Naive thymus-derived CD4-positive, alpha-beta T cell (primary cell): ENCODE results near the gene PSMA4. TPM values are rescaled to one million over a fixed set of nuclear protein-coding genes. Genes with fewer than 3 reads are reported as not detected.

Experiments used
- ATAC-seq: fragments of 150-1000 bp; cut with Tn5 transposase; 2 replicates; pipeline ENCODE4 v1.10.0; 2021; ENCODE audit warnings: mild to moderate bottlenecking, moderate library complexity
- CTCF ChIA-PET: fragments of 350-600 bp; sonication (Branson Sonifier 250); formaldehyde crosslinking; loops from one replicate; lab custom pipeline; 2021; ENCODE audit warnings: antibody characterized with exemption; lab: Charles Lee
- POLR2A ChIA-PET: fragments of 350-600 bp; sonication (Branson Sonifier 250); formaldehyde crosslinking; loops from one replicate; lab custom pipeline; 2021; ENCODE audit warnings: antibody characterized with exemption, inconsistent platforms; lab: Charles Lee
- DNase-seq, 9 donors: peaks; one replicate each; pipeline versions ENCODE4 v3.0.0 to v3.0.0-alpha.2; 2020 to 2022; ENCODE audit warnings: mixed read lengths in 1 of 9
- H3K27ac ChIP-seq: one replicate; pipeline ENCODE4 v1.7.0; 2013; ENCODE audit warnings: mild to moderate bottlenecking, low read depth, low read length, moderate library complexity
- H3K27me3 ChIP-seq, 2 donors: one replicate each; pipeline ENCODE4 v1.7.0; 2013; ENCODE audit warnings: low read length in 2 of 2, mild to moderate bottlenecking in 2 of 2, moderate library complexity in 2 of 2; ENCODE audit not compliant: control insufficient read depth in 2 of 2, insufficient read depth in 2 of 2
- H3K36me3 ChIP-seq, 3 experiments: 1 replicate in 2 of 3; 2 replicates in 1 of 3; pipeline ENCODE4 v1.7.0; 2013; ENCODE audit warnings: low read length in 3 of 3, mild to moderate bottlenecking in 3 of 3, moderate library complexity in 1 of 3; ENCODE audit not compliant: insufficient read depth in 3 of 3, control insufficient read depth in 2 of 3
- H3K4me1 ChIP-seq, 2 donors: one replicate each; pipeline ENCODE4 v1.7.0; 2013; ENCODE audit warnings: low read length in 2 of 2, mild to moderate bottlenecking in 2 of 2, moderate library complexity in 1 of 2; ENCODE audit not compliant: control insufficient read depth in 2 of 2, insufficient read depth in 2 of 2
- H3K4me3 ChIP-seq: 2 replicates; pipeline ENCODE4 v1.7.0; 2013; ENCODE audit warnings: mild to moderate bottlenecking, low read length
- H3K9me3 ChIP-seq, 3 experiments: 1 replicate in 2 of 3; 2 replicates in 1 of 3; pipeline ENCODE4 v1.7.0; 2013; ENCODE audit warnings: low read length in 3 of 3; ENCODE audit not compliant: control insufficient read depth in 2 of 3
- H3K27ac Mint-ChIP-seq, 9 donors: one replicate each; pipeline ENCODE4 v1.8.0; 2020 to 2022; ENCODE audit warnings: mixed read lengths in 9 of 9, mild to moderate bottlenecking in 8 of 9, moderate library complexity in 5 of 9, inconsistent platforms in 2 of 9
- H3K27me3 Mint-ChIP-seq, 5 donors: one replicate each; pipeline ENCODE4 v1.8.0; 2021 to 2022; ENCODE audit warnings: mixed read lengths in 5 of 5, mild to moderate bottlenecking in 1 of 5
- H3K36me3 Mint-ChIP-seq, 5 donors: one replicate each; pipeline ENCODE4 v1.8.0; 2020 to 2022; ENCODE audit warnings: mixed read lengths in 5 of 5, mild to moderate bottlenecking in 3 of 5, inconsistent platforms in 1 of 5
- H3K4me1 Mint-ChIP-seq, 7 donors: one replicate each; pipeline ENCODE4 v1.8.0; 2020 to 2022; ENCODE audit warnings: mixed read lengths in 7 of 7, mild to moderate bottlenecking in 3 of 7, inconsistent platforms in 1 of 7
- H3K4me3 Mint-ChIP-seq, 10 donors: one replicate each; pipeline ENCODE4 v1.8.0; 2020 to 2022; ENCODE audit warnings: mild to moderate bottlenecking in 10 of 10, mixed read lengths in 10 of 10, moderate library complexity in 6 of 10, inconsistent platforms in 2 of 10
- H3K9me3 Mint-ChIP-seq, 11 donors: one replicate each; pipeline ENCODE4 v1.8.0; 2020 to 2022; ENCODE audit warnings: mixed read lengths in 11 of 11, mild to moderate bottlenecking in 4 of 11, inconsistent platforms in 1 of 11, moderate library complexity in 1 of 11
- intact Hi-C, 2 donors: fragments of 100-400 bp; cut with micrococcal nuclease; formaldehyde crosslinking; loops; one replicate each; pipeline ENCODE4 v1.15.1; 2023
- polyA plus RNA-seq, 2 donors: library from polyadenylated mRNA; unstranded; fragments of 300-500 nt; fragmentation: Illumina TruSeq; gene quantifications; one replicate each; pipeline ENCODE4 v1.2.3, GENCODE V29; 2021
- total RNA-seq, 6 experiments: library from RNA in 5 of 6; stranded (reverse) in 5 of 6; gene quantifications; 1 replicate in 5 of 6; 2 replicates in 1 of 6; pipeline ENCODE4 v1.2.3 and lab custom pipeline; 2021 to 2026

The PSMA4 gene
- total and polyA plus RNA-seq, 7 experiments from 2014 or later = 69.6 to 284 (median 80.3) TPM

- Mint-ChIP-seq H3K4me1 (peaks cover 13 to 26% (median 20%) of the 10 kb centered on the region in 7 donors), H3K36me3 (no peaks in the 10 kb centered on the region), H3K27ac (peak overlapping the region in 5 of 9 donors; percentile 19 to 65 (median 43)), H3K4me3 (peak overlapping the region; percentile 80 to 92 (median 86)), H3K9me3 (peaks cover 0 to 2% (median 0%) of the 10 kb centered on the region in 11 donors), H3K27me3 (peaks cover 6 to 40% (median 24%) of the 10 kb centered on the region in 5 donors)
- H3K27ac ChIP-seq = no peak overlapping the region
- H3K4me3 ChIP-seq = peak overlapping the region; percentile 61
- POLR2A ChIA-PET = interaction anchor here (2.3 kb wide), 1 partner anchor 26 kb away, joined by 10 read pairs; the partner anchor contains the start of gene PSMA4
- H3K36me3 ChIP-seq = no peaks in the 10 kb centered on the region
- H3K4me1 ChIP-seq = peaks cover 6 to 14% of the 10 kb centered on the region in 2 donors
- peaks cover 0 to 6% of the 10 kb centered on the region in 2 donors for H3K27me3 ChIP-seq
- intact Hi-C loops = loop anchor here (1.0 to 2.0 kb wide), 2 partner anchors 25 to 26 kb away; partner anchors contain the start of gene PSMA4 (in 2 of the 2)
- CTCF ChIA-PET = interaction anchor here (0.6 kb wide), 1 partner anchor 1330 kb away, joined by 3 read pairs; no protein-coding TSS in a partner anchor
- H3K9me3 ChIP-seq = no peaks in the 10 kb centered on the region
- ATAC-seq (peak; percentile 34), DNase-seq (peak in 3 of 9 donors; percentile 3 to 13 (median 7))
Observed at GRCh38 chr15:78565951-78566774, 25.9 kb downstream of the PSMA4 start.

GRCh38 chr15:78567531-78567930 lies 27.3 kb downstream of the PSMA4 start:
- no peak for ATAC-seq
- Mint-ChIP-seq H3K36me3 (no peaks in the 10 kb centered on the region), H3K27me3 (peaks cover 6 to 35% (median 21%) of the 10 kb centered on the region in 5 donors), H3K4me3 (peak overlapping the region in 2 of 10 donors; percentile 6 to 9), H3K4me1 (peaks cover 13 to 26% (median 20%) of the 10 kb centered on the region in 7 donors), H3K9me3 (peaks cover 0 to 2% (median 0%) of the 10 kb centered on the region in 11 donors), H3K27ac (no peak overlapping the region)
- H3K36me3 ChIP-seq = no peaks in the 10 kb centered on the region
- no peak for DNase-seq
- CTCF ChIA-PET = interaction anchor here (0.6 kb wide), 1 partner anchor 1442 kb away, joined by 8 read pairs; no protein-coding TSS in a partner anchor
- intact Hi-C loops = no loop called here
- no peaks in the 10 kb centered on the region for H3K9me3 ChIP-seq
- POLR2A ChIA-PET = no interaction called here
- peaks cover 0 to 6% of the 10 kb centered on the region in 2 donors for H3K27me3 ChIP-seq
- H3K4me3 ChIP-seq = no peak overlapping the region
- no peak overlapping the region for H3K27ac ChIP-seq
- H3K4me1 ChIP-seq = peaks cover 6 to 14% of the 10 kb centered on the region in 2 donors

- Mint-ChIP-seq H3K9me3 (peaks cover 0 to 2% (median 0%) of the 10 kb centered on the region in 11 donors), H3K36me3 (no peaks in the 10 kb centered on the region), H3K27ac (no peak overlapping the region), H3K27me3 (peaks cover 6 to 24% (median 18%) of the 10 kb centered on the region in 5 donors), H3K4me3 (no peak overlapping the region), H3K4me1 (peaks cover 0 to 14% (median 9%) of the 10 kb centered on the region in 7 donors)
- no peak overlapping the region for H3K27ac ChIP-seq
- intact Hi-C loops = no loop called here
- POLR2A ChIA-PET = no interaction called here
- peaks cover 0 to 6% of the 10 kb centered on the region in 2 donors for H3K27me3 ChIP-seq
- no peaks in the 10 kb centered on the region for H3K9me3 ChIP-seq
- no peak overlapping the region for H3K4me3 ChIP-seq
- DNase-seq (no peak), ATAC-seq (no peak)
- H3K4me1 ChIP-seq = peaks cover 6 to 8% of the 10 kb centered on the region in 2 donors
- no peaks in the 10 kb centered on the region for H3K36me3 ChIP-seq
- CTCF ChIA-PET = no interaction called here
Observed at GRCh38 chr15:78570710-78571109, 30.5 kb downstream of the PSMA4 start.

GRCh38 chr15:78571382-78571781 lies 31.1 kb downstream of the PSMA4 start:
- Mint-ChIP-seq H3K27me3 (peaks cover 6 to 25% (median 13%) of the 10 kb centered on the region in 5 donors), H3K4me3 (no peak overlapping the region), H3K27ac (no peak overlapping the region), H3K4me1 (peaks cover 0 to 8% (median 4%) of the 10 kb centered on the region in 7 donors), H3K36me3 (no peaks in the 10 kb centered on the region), H3K9me3 (peaks cover 0 to 3% (median 0%) of the 10 kb centered on the region in 11 donors)
- ATAC-seq = no peak
- no peaks in the 10 kb centered on the region for H3K9me3 ChIP-seq
- H3K4me3 ChIP-seq = no peak overlapping the region
- ChIA-PET CTCF (no interaction called here), POLR2A (no interaction called here)
- H3K36me3 ChIP-seq = no peaks in the 10 kb centered on the region
- no peak for DNase-seq
- H3K27me3 ChIP-seq = no peaks in the 10 kb centered on the region
- H3K27ac ChIP-seq = no peak overlapping the region
- intact Hi-C loops = no loop called here
- peaks cover 0 to 3% of the 10 kb centered on the region in 2 donors for H3K4me1 ChIP-seq

GRCh38 chr15:78573416-78573815 lies 33.2 kb downstream of the PSMA4 start:
- ATAC-seq (no peak), DNase-seq (no peak)
- H3K4me1 Mint-ChIP-seq = no peaks in the 10 kb centered on the region
- no peak overlapping the region for H3K4me3 Mint-ChIP-seq
- H3K27me3 Mint-ChIP-seq = peaks cover 0 to 12% (median 4%) of the 10 kb centered on the region in 5 donors
- intact Hi-C loops = no loop called here
- ChIA-PET POLR2A (no interaction called here), CTCF (no interaction called here)
- Histone ChIP-seq H3K36me3 (no peaks in the 10 kb centered on the region), H3K9me3 (no peaks in the 10 kb centered on the region), H3K27me3 (no peaks in the 10 kb centered on the region), H3K4me1 (no peaks in the 10 kb centered on the region), H3K4me3 (no peak overlapping the region), H3K27ac (no peak overlapping the region)
- H3K27ac Mint-ChIP-seq = no peak overlapping the region
- peaks cover 0 to 1% (median 0%) of the 10 kb centered on the region in 11 donors for H3K9me3 Mint-ChIP-seq
- no peaks in the 10 kb centered on the region for H3K36me3 Mint-ChIP-seq

- intact Hi-C loops = no loop called here
- CTCF ChIA-PET = interaction anchor here (0.6 kb wide), 1 partner anchor 18 kb away, joined by 3 read pairs; no protein-coding TSS in a partner anchor
- POLR2A ChIA-PET = no interaction called here
- peaks cover 0 to 12% (median 0%) of the 10 kb centered on the region in 5 donors for H3K27me3 Mint-ChIP-seq
- ATAC-seq (no peak), DNase-seq (no peak)
- Histone ChIP-seq H3K36me3 (no peaks in the 10 kb centered on the region), H3K4me3 (no peak overlapping the region), H3K27ac (no peak overlapping the region), H3K27me3 (no peaks in the 10 kb centered on the region), H3K4me1 (no peaks in the 10 kb centered on the region), H3K9me3 (no peaks in the 10 kb centered on the region)
- peaks cover 0 to 1% (median 0%) of the 10 kb centered on the region in 11 donors for H3K9me3 Mint-ChIP-seq
- no peaks in the 10 kb centered on the region for H3K36me3 Mint-ChIP-seq
- H3K4me1 Mint-ChIP-seq = no peaks in the 10 kb centered on the region
- H3K27ac Mint-ChIP-seq = no peak overlapping the region
- no peak overlapping the region for H3K4me3 Mint-ChIP-seq
Observed at GRCh38 chr15:78574944-78575343, 34.7 kb downstream of the PSMA4 start.
